Brain microvascular endothelial cell (primary cell): Measurements from ENCODE around the gene GLRX.
A peak's percentile ranks its signal among the peaks of the same experiment; 100 is the strongest.

Source experiments
- DNase-seq: peaks from one replicate; pipeline ENCODE4 v3.0.0-alpha.2; 2020
- H3K27ac ChIP-seq: fragments of 250-450 bp; sonication (Bioruptor Pico); 2 replicates; pipeline ENCODE4 v1.5.1; 2020; ENCODE audit warnings: mild to moderate bottlenecking, moderate library complexity
- H3K27me3 ChIP-seq: fragments of 250-450 bp; sonication (Bioruptor Pico); replicated peaks from 2 replicates; pipeline ENCODE4 v1.5.1; 2020; ENCODE audit warnings: mild to moderate bottlenecking
- H3K36me3 ChIP-seq: fragments of 250-450 bp; sonication (Bioruptor Pico); replicated peaks from 2 replicates; pipeline ENCODE4 v1.5.1; 2020; ENCODE audit warnings: mild to moderate bottlenecking
- H3K4me3 ChIP-seq: 2 replicates; pipeline ENCODE4 v1.5.1; 2011; ENCODE audit warnings: low read depth, mild to moderate bottlenecking, control low read depth, low read length, moderate library complexity
- in situ Hi-C: cut with HindIII; loops from 2 replicates; pipeline ENCODE4 v1.10.0; 2017; ENCODE audit warnings: low sequenced_read_pairs, low pct_ligation_motif_present
- TF ChIP-seq, protein P1 (sequence below): IDR thresholded peaks from 2 replicates; pipeline ENCODE4 v1.5.1; 2011; ENCODE audit warnings: low read depth, mild to moderate bottlenecking, moderate library complexity, low read length, control low read depth, inconsistent platforms; ENCODE audit errors: missing control alignments

Gene GLRX

GRCh38 chr5:95841914-95842812 is 19.6 kb upstream of the GLRX start:
- H3K4me3 ChIP-seq = no peak overlapping the region
- in situ Hi-C loops = loop anchor here (25.0 kb wide), 1 partner anchor 180 kb away; no protein-coding TSS in a partner anchor
- TF ChIP-seq, protein P1, sequence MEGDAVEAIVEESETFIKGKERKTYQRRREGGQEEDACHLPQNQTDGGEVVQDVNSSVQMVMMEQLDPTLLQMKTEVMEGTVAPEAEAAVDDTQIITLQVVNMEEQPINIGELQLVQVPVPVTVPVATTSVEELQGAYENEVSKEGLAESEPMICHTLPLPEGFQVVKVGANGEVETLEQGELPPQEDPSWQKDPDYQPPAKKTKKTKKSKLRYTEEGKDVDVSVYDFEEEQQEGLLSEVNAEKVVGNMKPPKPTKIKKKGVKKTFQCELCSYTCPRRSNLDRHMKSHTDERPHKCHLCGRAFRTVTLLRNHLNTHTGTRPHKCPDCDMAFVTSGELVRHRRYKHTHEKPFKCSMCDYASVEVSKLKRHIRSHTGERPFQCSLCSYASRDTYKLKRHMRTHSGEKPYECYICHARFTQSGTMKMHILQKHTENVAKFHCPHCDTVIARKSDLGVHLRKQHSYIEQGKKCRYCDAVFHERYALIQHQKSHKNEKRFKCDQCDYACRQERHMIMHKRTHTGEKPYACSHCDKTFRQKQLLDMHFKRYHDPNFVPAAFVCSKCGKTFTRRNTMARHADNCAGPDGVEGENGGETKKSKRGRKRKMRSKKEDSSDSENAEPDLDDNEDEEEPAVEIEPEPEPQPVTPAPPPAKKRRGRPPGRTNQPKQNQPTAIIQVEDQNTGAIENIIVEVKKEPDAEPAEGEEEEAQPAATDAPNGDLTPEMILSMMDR = no peak
- no peaks in the 10 kb centered on the region for H3K36me3 ChIP-seq
- DNase-seq = no peak
- no peaks in the 10 kb centered on the region for H3K27me3 ChIP-seq
- peak overlapping the region; percentile 30 for H3K27ac ChIP-seq

DNA sequence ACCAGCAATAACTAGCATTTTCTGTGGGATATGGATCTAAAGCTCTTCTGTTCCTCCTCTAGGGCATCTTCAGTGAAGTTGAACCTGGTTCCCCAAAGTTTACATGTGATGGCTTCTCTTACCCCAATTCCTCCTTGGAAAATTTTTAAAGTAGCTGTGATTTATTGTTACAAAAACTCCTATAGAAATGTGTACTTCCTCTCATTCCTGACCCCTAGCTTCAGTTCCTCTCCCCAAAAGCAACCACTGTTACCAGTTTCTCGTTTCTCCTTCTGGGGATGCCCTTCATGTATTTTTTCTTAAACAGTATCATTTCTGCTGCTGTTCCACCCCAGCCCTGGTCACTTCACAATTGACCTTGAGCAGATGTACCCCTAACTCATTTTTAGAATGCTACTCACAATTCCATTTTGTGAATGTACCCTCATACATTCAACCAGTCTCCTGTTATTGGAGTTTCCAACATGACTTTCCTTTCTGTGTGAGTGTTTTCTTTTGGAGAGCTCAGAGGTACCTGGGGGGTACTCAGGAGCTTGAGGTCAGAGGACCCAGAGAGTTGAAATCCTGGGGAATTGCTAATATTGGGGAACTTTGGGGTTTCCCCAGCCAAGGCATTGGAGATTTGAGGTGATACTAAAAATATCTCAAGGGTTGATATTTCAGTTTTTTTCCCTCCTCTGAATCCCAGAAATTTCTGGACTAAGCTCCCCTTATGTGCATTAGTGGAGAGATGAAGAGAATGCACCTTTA is 18.6 kb upstream of the GLRX start:
- TF ChIP-seq, protein P1 = no peak
- Histone ChIP-seq H3K27me3 (no peaks in the 10 kb centered on the region), H3K36me3 (no peaks in the 10 kb centered on the region), H3K27ac (no peak overlapping the region), H3K4me3 (no peak overlapping the region)
- in situ Hi-C loops = loop anchor here (25.0 kb wide), 1 partner anchor 179 kb away; no protein-coding TSS in a partner anchor
- no peak for DNase-seq

- Histone ChIP-seq H3K4me3 (no peak overlapping the region), H3K27me3 (no peaks in the 10 kb centered on the region), H3K36me3 (no peaks in the 10 kb centered on the region), H3K27ac (no peak overlapping the region)
- TF ChIP-seq, protein P1 = no peak
- DNase-seq = no peak
- in situ Hi-C loops = loop anchor here (25.0 kb wide), 1 partner anchor 177 kb away; no protein-coding TSS in a partner anchor
These were observed 17.1 kb upstream of the GLRX start for GRCh38 chr5:95839658-95840057.

DNA sequence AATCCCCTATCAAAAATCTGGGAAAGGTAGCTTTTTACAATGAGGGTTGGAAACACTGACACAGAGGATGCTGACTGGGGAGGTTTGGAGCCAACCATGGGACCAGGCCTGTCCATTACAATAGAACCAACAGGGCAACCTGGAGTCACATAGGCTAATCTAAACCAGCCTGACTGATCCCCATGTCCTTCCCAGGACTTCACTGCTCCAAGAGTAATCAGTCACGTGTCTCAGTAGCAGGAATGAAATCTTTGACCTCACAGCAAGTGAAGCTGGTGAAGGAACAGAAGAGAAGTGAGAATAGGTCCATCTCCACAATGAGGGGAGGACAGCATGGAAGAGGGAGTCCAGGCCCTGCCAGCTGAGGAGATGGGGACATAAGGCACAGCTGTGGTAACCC is 16.0 kb upstream of the GLRX start:
- in situ Hi-C loops = loop anchor here (25.0 kb wide), 1 partner anchor 176 kb away; no protein-coding TSS in a partner anchor
- DNase-seq = no peak
- no peak overlapping the region for H3K27ac ChIP-seq
- H3K27me3 ChIP-seq = no peaks in the 10 kb centered on the region
- TF ChIP-seq, protein P1 = no peak
- no peak overlapping the region for H3K4me3 ChIP-seq
- H3K36me3 ChIP-seq = no peaks in the 10 kb centered on the region

DNA sequence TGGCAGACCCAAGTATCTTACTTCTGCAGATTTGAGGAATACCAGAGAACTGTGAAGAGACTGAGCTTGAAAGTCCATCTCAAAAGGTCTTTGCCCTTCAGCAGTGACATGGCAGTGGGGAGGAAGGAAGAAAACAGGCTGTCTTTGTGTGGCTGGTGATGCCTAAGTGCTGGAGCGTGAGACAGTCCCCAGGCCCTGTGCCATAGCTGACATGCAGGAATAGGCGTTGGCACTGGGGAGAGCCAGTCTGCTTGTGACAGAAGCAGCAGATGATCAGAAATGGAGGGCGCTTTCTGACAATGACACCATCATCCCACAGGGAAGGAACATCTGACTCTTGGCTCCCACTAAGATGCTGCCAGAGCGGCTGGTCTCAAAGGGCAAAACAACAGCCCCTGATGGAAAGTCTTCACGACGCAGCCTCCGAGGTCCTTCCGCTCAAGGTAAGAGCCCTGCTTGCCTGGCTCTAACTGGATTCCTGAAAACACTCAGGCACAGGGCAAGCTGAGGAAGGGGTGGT is 15.5 kb upstream of the GLRX start:
- H3K27ac ChIP-seq = no peak overlapping the region
- DNase-seq = no peak
- TF ChIP-seq, protein P1 = no peak
- H3K27me3 ChIP-seq = no peaks in the 10 kb centered on the region
- no peak overlapping the region for H3K4me3 ChIP-seq
- in situ Hi-C loops = loop anchor here (25.0 kb wide), 1 partner anchor 176 kb away; no protein-coding TSS in a partner anchor
- H3K36me3 ChIP-seq = no peaks in the 10 kb centered on the region
